Measurements from ENCODE around the gene OPRD1.

The OPRD1 gene

GRCh38 chr1:28886731-28887418, 74.9 kb downstream of the OPRD1 start:
- DNase-seq, result peak; percentile 70

- DNase-seq, result peak; percentile 5
Observed at GRCh38 chr1:28887419-28887834, 75.5 kb downstream of the OPRD1 start.

- DNase-seq, result no peak
Observed at GRCh38 chr1:28887835-28888682, 76.1 kb downstream of the OPRD1 start.

DNA sequence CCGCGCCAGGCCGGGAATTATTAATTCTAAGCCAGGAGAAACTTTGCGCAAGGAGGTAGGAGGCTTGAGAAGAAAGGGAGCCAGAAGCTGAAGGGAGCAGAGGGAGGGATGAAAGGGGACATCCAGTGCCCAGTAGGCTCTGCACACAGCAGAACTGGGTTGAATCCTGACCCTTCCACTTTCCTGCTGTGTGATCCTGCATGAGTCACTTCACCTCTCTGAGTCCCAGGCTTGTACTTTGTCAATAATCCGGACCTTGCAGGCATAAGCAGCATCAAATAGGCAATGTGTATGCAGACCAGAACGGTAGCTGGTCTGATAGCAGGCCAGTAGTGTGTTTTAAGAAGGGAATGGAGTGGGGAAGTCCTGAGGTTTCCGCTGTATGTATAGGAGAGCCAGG, 76.9 kb downstream of the OPRD1 start:
- DNase-seq, result no peak

DNA sequence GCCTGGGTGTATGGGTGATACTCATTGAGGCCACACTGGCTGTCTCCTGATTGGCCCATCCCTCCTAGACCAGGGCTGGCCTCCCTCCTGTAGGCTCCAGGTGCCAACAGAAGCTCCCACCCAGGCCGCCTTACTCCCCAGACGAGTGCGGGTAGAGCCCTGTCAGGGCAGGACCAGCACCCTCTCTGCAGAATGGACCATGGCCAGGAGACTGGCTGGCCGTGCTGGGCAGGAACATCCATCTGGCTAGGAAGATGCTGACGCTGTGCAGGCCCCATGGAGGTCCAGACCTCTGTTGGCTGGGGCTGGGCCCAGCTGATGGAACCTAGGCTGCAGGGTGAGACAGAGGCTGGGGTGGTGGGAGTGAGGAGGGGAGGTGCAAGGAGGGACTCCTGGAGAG, 77.4 kb downstream of the OPRD1 start:
- DNase-seq, result no peak

GRCh38 chr1:28890435-28890834, 78.5 kb downstream of the OPRD1 start:
- DNase-seq, result no peak

DNA sequence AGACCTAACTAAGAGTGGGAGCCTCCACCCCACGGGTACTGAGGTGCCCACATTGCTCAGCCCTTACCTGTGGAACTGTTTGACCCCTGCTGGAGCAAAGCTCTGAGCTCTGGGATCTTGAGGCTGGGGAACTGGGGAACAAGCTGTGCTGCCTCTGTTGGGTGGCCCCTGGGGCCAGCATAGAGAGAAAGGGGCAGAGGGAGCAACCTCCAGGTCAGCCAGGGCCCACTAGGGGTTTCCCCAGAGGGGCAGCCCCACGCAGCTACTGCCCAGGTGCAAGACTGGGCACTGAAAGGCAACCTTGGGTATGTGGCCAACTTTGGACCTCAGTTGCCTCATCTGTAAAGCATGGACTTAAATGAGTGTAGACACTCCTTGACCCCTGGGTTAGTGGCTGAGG, 78.9 kb downstream of the OPRD1 start:
- no peak for DNase-seq

DNA sequence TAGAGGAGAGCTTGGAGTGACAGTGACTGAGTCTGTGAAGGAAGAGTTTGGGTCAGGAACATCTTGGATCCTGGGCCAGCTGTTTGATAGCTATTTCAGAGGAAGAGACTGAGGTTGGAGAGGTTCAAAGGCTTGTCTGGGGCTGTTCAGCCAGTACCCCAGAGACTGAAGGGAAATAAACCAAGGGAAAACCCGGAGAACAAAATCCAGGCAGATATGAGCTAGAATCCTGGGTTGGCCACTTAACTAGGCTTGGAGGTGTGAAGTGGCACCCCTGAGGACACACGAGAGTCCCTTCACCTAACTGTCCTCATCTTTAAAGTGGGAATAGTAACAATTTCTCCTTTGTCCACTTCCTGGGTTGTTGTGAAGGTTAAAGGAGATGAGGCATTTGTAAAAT, 79.3 kb downstream of the OPRD1 start:
- DNase-seq, result no peak

DNA sequence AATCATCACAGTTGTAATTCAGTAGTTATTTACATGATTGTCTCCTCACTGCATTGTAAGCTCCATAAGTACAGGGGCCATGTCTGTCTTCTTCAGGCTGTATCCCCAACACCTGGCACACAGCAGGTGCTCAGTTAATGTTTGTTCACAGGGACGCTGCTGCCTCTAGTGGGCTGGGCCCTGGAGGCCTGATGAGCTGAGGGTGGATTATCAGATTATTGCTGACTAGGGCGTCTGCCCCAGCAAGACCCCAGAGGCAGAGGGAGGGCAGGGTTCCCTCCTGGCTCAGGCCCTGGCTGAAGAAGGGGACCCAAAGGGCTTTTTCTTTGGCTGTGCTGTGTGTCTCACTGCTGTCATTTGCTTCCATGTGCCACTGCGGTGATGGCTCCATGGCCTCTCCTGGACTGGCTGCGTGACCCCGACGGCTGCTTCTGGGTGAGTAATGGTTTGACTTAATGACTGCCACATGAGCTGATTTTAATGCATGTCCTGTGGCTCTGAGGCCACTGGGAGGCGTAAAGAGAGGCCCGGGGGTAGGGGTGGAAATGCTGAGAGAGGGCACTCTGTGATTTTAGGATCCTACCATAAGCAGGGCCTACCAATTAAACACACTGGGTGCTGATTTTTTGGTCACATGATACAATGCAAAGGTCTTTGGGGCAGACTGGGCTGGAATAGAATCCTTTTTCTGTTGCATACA, 81.6 kb downstream of the OPRD1 start:
- no peak for DNase-seq

GRCh38 chr1:28894785-28895184, 82.8 kb downstream of the OPRD1 start:
- no peak for DNase-seq

DNA sequence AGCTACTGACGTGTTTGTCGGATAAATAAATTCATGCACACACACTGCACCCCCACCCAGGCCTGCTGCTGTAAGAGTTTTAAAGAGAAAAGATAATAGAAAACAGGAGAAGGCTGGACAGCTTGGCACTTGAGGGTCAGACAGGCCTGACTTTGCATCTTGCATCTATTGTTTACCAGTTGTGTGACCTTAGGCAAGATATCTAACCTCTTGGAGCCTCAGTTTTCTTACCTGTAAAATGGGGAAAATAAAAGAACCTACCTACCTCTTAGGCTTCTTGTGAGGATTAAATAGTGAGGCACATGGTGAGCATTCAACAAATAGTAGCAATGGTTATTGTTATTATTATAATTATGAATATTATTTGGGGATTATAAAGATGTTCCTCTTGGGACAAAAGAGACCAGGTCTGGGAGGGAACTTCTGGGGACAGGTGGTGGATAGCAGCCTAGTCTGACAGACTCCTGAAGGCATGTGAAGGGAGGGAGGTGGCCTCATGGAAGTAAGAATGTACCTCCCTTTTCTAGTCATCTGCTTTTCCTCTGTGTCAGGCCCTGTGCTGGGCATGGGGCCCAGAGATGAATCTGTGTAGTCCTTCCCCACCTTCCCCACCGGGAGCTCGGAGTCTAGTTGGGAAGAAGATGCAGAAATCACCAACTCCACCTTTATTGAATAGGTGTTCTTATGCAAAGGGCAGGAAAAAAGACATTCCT, 84.1 kb downstream of the OPRD1 start:
- no peak for DNase-seq

DNA sequence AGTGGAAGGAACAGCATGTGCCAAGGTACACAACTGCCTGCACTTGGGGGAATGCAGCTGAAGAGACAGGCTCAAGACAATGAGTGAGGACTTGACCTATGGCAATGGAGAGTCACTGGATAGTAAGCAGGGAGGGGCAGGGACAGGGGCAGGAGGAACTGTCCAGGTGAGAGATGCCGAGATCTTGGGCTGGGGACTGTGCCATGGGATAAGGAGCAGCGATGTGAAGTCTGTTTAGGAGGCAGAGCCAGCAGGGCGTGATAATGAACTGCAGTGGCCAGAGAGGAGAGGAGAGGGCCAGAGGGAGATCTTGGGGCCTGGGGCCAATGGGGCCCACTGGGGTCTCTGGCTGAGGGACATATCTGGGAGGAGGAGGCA, 84.6 kb downstream of the OPRD1 start:
- no peak for DNase-seq

DNA sequence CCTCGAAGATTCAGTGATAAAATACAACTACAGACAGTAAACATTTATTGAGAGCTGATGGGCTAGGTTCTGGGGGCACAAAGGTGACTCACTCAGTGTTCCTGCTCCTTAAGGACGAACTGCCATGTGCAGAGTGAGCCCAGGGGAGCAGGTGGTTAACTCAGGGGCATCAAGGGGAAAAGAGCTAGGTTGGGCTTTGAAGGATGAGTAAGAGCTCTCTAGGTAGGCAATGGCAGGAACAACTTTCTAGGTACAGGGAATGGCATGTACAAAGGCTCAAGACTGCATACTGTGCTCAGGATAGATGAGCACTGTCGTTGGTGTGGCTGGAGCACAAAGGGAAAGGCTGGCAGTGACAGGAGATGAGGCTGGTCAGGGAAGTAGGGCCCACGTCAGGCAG, 85.8 kb downstream of the OPRD1 start:
- DNase-seq, result no peak

- no peak for DNase-seq
Observed at GRCh38 chr1:28898405-28898881, 86.5 kb downstream of the OPRD1 start.

DNA sequence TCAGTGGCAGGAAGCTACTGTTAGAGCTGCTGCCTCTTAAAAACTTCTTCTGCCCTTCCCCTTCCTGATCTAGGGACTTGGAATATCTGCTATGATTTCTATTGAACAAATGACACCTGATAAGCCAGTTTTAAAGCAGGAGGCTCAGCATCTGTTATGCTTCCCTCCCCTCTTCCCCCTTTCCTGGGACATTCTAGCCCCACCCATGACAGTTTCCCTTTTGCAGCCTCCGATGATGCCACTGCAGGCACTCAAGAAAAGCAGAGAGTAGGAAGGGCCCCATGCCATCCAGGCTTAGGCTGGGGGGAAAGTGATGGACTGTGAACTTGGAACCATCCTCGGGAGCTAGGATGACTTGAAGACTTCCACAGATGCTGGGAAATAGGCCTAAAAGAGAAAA, 87.3 kb downstream of the OPRD1 start:
- no peak for DNase-seq

DNA sequence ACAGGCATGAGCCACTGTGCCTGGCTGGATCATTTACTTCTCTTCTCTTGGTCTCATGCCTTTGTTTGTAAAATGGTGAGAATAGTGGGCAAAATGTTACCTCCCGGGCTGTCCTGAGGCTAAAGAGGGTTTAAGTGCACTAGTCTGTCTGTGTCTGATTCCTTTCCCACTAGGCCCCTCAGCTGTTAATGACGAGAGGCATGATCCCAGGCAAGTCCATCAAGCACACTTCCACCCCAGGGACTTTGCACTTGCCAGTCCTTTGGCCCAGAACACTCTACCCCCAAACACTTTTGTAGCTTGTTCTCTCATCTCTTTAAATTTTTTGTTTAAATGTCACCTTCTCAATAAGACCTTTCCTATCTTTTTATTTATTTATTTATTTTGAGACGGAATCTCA, 88.6 kb downstream of the OPRD1 start:
- no peak for DNase-seq

DNA sequence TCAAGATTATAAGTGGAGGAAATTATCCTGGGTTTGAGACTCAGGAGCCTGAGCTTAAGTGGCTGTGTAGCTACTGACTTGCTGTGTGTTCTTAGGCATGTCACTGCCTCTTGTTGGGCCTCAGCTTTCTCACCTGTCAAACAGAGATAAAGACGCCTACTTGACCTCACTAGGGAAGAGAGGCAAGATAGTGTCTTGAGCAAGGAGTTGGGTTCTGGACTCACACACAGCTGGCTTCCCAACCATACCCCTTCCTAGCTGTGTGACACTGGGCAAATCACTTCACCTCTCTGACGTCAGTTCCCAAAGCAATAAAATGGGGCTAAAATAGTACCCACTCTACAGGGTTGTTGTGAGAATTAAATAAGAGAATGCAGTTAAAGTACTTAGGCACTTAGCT, 90.8 kb downstream of the OPRD1 start:
- no peak for DNase-seq

DNA sequence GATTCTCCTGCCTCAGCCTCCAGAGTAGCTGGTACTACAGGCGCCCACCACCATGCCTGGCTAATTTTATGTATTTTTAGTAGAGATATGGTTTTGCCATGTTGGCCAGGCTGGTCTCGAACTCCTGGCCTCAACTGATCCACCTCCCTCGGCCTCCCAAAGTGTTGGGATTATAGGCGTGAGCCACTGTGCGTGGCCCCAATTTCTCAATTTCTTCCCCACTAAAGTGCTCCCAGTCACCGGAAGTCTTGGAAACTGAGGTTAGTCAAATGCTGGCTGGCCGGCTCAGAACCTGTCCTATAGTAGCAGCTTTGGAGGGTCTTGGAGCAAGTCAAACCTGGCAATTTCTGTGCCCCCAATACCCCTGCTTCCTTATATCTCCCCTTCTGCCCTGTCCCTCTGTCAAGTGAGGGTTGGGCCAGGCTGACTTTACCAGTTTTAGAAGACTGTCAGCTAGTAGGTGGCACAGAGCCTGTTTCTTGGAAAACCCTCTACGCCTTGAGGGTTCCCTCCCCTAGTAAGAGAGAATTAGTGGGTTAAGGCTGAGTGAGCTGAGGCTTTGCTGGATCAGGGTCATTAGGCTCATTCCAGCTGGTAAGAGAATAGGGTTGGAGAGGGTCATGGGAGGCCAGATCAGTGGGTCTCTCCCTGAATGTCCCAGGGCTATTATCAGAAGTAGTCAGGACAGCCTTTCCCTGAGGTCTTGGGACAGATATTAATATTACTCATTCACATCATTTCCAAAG, 94.1 kb downstream of the OPRD1 start:
- DNase-seq, result no peak

DNA sequence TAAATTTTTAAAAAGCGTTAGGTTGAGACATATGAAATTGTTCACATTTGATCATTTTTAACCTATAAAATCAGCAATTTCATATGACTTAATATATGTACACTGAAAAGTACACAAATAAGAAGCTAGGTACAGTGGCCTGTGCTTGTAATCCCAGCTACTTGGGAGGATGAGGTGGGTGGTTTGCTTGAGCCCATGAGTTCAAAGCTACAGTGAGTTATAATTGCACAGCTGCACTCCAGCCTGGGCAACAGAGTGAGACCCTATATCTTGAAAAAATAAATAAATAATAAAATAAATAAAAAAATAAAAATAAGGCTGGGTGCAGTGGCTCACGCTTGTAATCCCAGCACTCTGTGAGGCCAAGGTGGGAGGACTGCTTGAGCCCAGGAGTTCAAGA, 97.2 kb downstream of the OPRD1 start:
- DNase-seq, result no peak

DNA sequence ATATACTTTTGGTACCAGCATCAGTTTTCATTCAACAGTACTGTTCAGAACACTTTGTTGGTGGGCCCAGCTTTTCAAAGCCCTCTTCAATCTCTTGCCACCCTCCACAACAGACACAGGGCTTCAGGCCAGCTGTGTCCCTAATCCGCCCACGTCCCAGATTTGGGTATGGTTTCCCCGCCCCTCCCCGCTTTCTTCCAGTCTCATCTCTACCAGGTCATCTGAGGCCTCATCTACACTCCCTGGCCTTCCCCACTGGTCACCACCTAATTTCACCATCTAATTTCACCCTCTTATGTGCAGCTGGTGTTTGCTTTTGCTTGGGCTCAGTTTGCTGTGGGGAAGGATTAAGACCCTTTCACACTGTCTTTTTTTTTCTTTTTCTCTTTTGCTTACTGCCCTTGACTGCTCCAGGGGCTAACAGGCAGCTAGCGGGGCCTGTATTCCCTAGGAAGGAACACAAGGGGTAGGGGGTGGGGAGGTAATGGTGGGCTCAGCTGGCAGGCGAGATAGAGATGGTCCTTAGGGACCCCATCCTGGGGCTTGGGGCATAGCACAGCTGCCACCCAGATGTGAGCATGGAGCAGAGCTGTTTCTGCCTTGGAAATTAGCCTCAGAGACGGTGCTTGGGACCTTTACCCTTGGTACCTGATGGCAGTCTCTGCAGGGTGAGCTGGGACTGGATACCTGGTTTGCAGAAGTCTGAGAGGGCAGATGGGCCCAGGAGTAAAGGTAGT, 98.6 kb downstream of the OPRD1 start:
- no peak for DNase-seq

DNA sequence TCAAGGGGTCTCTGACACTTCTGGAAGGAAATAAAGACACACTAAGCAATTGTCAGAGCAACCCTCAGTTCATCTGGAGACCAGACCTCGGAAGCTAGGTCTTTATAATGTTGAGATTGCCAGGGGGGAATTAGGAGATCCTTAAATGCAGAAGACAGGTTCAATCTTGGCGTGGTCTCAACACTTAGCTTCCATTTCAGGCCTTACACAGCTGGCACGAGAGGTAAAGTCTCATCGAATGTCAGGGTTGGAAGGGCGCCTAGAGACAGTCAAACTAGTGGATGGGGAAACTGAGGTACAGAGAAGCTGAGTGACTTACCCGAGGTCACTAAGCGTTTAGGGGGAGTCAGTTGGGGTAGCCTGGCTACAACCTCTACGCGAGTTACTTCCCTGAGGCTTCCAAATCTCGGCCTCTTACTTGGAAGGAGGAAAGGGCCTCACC, 101.8 kb downstream of the OPRD1 start:
- DNase-seq, result no peak

Measured in midbrain (tissue), 1 donor.